Measurements from ENCODE around the gene TFF3.

Gene TFF3

GRCh38 chr21:42311816-42312625, 3.2 kb downstream of the TFF3 start:
- no peak for TF ChIP-seq CTCF (conservative IDR thresholded peaks at IDR 0.05)
- H3K27ac ChIP-seq = peak overlapping the region; percentile 86; the same call in 1 of the 2 replicates

GRCh38 chr21:42311160-42311559, 4.0 kb downstream of the TFF3 start:
- H3K27ac ChIP-seq = no peak overlapping the region
- no peak for TF ChIP-seq CTCF (conservative IDR thresholded peaks at IDR 0.05)

- H3K27ac ChIP-seq = no peak overlapping the region; the same call in 1 of the 2 replicates
- no peak for TF ChIP-seq CTCF (conservative IDR thresholded peaks at IDR 0.05)
Observed at GRCh38 chr21:42310411-42311001, 4.7 kb downstream of the TFF3 start.

- H3K27ac ChIP-seq = peak overlapping the region; percentile 11; the same call in 1 of the 2 replicates
- TF ChIP-seq CTCF (conservative IDR thresholded peaks at IDR 0.05) = peak; percentile 98
Observed at GRCh38 chr21:42309753-42310213, 5.4 kb downstream of the TFF3 start.

GRCh38 chr21:42308914-42309752, 6.1 kb downstream of the TFF3 start:
- TF ChIP-seq CTCF (conservative IDR thresholded peaks at IDR 0.05) = peak; percentile 70
- peak overlapping the region; percentile 11; the same call in 1 of the 2 replicates for H3K27ac ChIP-seq

- TF ChIP-seq CTCF (conservative IDR thresholded peaks at IDR 0.05) = no peak
- H3K27ac ChIP-seq = no peak overlapping the region
Observed at GRCh38 chr21:42308161-42308913, 6.9 kb downstream of the TFF3 start.
